ENCODE results near the gene USP17L10.
"Not testable (repeated sequence)": the region's sequence is repeated elsewhere in the genome, so short reads cannot be mapped to it uniquely, and the experiment has no call there.

Gene USP17L10

DNA sequence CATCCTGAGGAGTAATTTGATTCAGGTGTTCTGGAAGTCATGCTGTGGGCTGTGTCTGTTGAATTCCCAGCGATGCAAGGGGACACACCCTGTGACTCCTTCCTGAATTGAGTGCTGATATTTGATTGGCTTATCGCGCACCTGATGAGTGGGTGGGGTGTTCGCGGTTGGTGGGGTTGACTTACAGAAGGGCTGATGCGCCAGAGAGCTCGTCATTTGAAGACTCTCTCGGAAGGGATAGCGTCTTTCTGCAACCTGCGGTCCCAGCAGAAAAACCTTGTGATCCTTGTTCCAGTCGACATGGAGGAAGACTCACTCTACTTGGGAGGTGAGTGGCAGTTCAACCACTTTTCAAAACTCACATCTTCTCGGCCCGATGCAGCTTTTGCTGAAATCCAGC lies 42.6 kb downstream of the USP17L10 start, which contains the start of gene USP17L19:
Gene USP17L19, plus strand, starts transcription at position 301 of the 400 bp plus-strand sequence. Its CDS starts 0 bp downstream, at position 301.
- not testable (repeated sequence) for H3K27me3 Mint-ChIP-seq; H3K9me3 Mint-ChIP-seq; H3K36me3 Mint-ChIP-seq (ENCODE audit: insufficient read depth); ATAC-seq (replicated peaks; ENCODE audit: extremely low read depth, poor library complexity, severe bottlenecking); H3K27ac Mint-ChIP-seq (ENCODE audit: low read depth); DNase-seq (ENCODE audit: low spot score in 2 of 2); H3K4me3 Mint-ChIP-seq; H3K4me1 Mint-ChIP-seq

DNA sequence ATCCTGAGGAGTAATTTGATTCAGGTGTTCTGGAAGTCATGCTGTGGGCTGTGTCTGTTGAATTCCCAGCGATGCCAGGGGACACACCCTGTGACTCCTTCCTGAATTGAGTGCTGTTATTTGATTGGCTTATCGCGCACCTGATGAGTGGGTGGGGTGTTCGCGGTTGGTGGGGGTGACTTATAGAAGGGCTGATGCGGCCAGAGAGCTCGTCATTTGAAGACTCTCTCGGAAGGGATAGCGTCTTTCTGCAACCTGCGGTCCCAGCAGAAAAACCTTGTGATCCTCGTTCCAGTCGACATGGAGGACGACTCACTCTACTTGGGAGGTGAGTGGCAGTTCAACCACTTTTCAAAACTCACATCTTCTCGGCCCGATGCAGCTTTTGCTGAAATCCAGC lies 47.4 kb downstream of the USP17L10 start, which contains the start of gene USP17L20:
Gene USP17L20, plus strand, starts transcription at position 301 of the 400 bp plus-strand sequence. Its CDS starts 0 bp downstream, at position 301.
- H3K4me3 Mint-ChIP-seq; H3K27ac Mint-ChIP-seq (ENCODE audit: low read depth); H3K36me3 Mint-ChIP-seq (ENCODE audit: insufficient read depth); H3K4me1 Mint-ChIP-seq; H3K9me3 Mint-ChIP-seq; ATAC-seq (replicated peaks; ENCODE audit: extremely low read depth, poor library complexity, severe bottlenecking); H3K27me3 Mint-ChIP-seq; DNase-seq (ENCODE audit: low spot score in 2 of 2): not testable (repeated sequence)

All from central memory CD8-positive, alpha-beta T cell (primary cell).